Amygdala (tissue), 56 donors: ENCODE data around the gene GALNT13.
"Not testable (repeated sequence)": the region's sequence is repeated elsewhere in the genome, so short reads cannot be mapped to it uniquely, and the experiment has no call there.

ENCODE experiments used
- DNase-seq, 56 donors: peaks; one replicate each; lab custom pipeline; 2025; lab: John Stamatoyannopoulos, UW

The GALNT13 gene

DNA sequence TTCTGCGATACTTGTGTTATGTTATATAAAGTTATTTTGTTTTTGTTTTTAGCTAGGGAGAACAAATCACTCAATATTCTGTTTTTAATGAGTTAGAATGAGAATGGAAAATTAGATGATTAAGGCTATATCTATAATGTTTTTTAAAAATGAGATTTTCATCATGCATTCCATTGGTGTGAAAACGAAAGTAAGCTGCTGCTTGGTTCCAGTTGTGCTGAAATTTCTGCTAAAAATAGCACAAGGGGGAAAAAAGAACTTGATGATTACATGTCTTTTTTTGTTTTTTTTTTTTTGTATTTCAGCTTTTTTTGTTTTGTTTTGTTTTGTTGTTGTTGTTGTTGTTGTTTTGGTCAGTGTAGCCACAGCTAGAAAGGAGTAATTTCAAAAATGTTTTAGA lies 584.1 kb downstream of the GALNT13 start:
- DNase-seq, result no peak

DNA sequence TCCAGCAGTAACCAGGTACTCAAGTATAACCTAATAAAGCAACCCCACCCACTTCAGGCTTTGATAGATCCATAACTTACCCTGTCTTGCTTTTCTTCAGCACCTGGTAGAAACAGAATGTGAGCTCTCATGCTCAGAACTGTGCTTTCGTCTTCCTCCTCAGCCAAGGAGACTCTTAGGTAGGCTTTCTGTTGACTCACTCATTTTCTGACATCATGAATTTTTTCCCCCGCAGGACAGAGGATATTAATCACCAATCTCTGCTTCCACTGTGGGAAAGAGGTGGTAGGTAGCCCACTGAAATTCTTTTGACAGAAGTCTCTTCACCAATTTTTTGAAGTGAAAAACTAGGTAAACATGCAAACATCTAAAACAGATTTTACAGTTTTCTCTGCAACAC lies 585.6 kb downstream of the GALNT13 start:
- no peak for DNase-seq

DNA sequence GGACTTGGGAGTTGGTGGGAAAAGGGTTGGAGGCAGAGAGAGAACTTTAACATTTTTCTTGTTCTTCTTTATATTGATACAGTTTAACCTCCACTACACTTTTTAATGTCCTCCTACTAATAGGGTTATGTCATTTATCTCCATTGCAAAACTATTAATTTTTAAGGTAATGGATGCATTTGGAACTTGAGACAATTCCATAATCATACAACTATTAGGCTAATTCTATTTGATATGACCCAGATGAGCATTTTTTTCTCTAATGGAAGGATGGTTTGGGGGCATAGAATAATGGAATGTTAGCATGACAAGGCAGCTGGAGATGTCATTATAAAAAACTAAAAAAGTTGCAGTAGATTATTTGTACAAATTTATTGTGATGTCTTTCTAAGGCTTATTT lies 587.6 kb downstream of the GALNT13 start:
- DNase-seq, result no peak

DNA sequence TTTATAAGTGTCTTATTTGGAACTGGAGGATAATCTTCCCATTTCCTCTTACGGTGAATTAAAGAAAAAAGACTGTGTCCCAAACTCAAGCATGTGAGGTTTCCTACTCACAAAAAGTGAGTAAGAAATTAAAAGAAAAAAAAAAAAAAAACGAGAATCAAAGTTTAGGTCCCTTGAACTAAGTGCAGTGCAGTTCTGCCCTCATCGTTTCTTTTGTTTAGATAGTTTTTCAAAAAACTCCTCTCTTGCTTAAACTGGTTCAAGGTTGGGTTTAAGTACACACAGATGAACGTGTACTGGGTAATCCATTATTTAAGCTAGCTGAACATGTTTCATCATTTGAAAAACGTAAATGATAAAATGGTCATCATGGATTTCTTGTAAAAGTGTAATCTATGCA lies 590.9 kb downstream of the GALNT13 start:
- DNase-seq, result no peak

DNA sequence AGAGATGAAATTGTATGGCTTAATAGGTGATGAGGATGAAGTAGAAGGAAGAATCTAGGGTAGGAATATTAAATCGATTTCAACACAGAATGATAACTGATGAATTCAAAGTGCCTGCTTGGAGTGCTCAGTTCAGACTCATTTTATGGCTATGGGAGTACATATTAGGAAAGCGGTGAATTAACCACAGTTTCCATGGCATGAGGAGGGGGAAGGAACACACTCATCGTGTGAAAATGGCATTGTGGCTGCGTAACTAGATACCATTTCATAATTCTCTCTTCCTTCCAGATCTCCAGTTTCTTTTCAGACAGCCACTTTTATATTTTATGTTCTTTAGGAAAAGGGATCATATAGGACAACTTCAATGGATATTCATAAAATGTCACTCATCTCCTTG lies 594.5 kb downstream of the GALNT13 start:
- DNase-seq, result no peak

DNA sequence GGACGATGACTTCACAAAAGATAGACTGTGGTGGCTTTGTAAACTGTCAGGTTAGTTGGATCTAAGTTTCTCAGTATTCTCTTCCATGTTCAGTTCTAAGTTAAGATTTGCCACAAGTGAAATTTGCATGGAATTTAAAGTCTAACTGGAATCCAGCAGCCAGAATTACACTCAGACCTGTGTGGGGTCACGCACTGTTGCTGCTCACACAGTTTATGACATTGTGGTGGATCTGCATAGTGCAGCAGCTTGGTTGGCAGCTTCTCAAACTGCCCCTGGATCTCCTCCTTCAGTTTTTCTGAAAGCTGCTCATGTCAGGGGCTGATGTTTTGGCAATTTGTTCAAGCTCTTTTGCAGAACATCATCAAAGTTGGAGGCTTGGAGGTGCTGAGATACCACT lies 598.7 kb downstream of the GALNT13 start:
- no peak for DNase-seq

DNA sequence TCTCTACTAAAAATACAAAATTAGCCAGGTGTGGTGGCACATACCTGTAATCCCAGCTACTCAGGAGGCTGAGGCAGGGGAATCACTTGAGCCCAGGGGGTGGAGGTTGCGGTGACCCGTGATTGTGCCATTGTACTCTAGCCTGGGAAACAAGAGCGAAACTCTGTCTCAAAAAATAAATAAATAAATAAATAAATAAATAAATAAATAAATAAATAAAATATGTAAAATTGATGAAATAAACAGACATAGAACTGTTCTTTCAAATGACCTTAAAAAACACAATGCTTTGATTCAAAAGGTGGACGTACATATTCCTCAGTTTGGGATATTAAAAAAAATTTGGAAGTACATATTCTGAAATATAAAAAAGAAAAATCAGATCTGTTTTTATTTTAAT lies 599.8 kb downstream of the GALNT13 start:
- not testable (repeated sequence) for DNase-seq

DNA sequence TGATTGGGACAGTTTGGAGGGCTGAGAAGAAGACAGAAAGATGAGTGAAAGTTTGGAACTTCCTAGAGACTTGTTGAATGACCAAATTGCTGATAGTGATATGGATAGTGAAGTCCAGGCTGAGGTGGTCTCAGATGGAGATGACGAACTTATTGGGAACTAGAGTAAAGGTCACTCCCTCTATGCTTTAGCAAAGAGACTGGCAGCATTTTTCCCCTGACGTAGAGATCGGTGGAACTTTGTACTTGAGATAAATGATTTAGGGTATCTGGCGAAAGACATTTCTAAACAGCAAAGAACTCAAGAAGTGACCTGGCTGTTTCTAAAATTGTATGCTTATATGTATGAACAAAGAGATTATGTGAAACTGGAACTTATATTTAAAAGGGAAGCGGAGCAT lies 605.6 kb downstream of the GALNT13 start:
- DNase-seq, result no peak

DNA sequence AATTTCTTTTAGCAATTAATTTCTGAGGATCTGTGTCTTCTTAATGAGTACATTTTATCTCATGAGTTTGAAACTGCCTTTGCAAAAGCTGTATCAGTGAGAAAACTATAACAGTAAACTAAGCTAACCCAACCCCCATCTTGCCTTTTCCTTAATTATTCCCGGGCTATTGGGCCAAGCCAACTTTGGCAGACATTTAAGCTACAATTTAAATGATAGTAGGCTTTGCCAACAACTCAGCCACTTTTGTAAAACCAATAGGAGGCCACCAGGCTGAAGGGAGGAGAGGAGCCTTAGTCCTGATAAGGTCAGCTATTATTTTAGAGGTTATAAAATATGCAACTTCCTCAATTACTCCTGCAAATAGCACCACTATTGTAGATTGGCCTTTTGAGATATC lies 608.8 kb downstream of the GALNT13 start:
- DNase-seq, result no peak

DNA sequence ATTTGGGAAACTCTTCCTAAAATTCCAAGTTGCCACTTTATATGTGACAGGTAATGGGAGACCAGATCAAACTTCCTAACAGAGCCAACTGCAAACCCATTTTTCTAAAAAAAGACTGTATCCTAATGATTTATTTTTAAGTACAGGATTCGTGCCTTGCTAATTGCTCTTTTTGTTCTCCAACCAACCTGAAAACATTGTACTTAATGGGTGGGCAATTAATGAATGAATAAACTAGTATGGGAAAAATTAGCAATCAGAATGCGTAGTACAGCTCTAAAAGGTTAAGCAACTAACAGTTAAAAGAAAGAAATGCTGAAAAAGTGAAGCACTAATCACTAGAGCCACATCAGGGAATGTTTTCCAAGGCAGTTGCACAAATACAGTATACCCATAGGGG lies 609.6 kb downstream of the GALNT13 start:
- DNase-seq, result no peak

DNA sequence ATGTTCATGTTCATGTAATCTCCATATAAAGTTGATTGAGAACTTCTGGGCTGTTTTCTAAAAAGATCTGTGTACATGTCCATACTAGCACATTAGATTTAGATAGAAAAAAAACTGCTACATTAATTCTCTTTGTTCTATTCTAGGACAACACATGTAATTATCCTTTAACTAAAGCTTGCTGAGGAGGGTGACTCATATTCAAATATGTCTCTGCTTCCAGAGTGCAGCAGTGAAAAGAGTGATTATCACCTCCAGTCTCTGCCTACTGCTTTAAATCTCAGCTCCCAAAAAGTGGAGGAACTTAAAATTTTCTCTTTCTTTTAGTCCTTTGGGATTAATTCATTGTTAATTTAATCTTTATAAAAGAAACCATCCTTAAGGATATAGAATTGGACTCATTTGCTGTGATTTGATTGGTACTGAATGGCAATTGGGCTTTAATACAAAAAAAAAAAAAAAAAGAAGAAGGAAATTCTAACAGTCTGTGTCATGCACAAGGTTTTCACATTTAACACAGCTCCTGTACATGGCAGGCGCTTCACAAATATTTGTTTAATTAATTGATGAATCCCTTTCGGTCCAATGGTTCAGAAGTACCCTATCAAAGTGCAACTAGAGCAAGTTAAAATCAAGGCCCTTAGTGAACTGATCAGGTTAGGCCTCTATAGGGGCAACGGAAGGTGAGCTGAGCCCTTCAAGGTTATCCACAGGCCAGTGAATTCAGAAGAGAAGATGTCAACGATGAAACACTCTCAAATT lies 612.8 kb downstream of the GALNT13 start:
- no peak for DNase-seq

DNA sequence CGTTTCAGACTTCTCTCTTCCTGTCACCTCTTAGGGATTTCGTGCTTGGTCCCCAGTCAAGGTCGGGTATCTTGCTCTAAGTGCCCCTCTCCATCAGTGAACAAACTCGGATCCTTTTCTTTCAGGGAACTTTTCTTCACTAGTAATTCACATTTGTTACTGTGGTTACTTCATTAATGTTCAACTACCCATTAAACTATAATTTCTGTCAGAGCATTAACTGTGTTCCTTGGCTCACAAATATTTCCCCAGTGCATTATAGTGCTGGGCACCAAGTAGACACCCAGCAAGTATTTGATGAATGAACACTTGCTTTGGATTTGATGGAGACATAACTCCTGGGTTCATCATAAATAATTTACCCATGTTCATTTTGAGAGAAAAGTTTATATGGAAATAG lies 617.1 kb downstream of the GALNT13 start:
- no peak for DNase-seq

DNA sequence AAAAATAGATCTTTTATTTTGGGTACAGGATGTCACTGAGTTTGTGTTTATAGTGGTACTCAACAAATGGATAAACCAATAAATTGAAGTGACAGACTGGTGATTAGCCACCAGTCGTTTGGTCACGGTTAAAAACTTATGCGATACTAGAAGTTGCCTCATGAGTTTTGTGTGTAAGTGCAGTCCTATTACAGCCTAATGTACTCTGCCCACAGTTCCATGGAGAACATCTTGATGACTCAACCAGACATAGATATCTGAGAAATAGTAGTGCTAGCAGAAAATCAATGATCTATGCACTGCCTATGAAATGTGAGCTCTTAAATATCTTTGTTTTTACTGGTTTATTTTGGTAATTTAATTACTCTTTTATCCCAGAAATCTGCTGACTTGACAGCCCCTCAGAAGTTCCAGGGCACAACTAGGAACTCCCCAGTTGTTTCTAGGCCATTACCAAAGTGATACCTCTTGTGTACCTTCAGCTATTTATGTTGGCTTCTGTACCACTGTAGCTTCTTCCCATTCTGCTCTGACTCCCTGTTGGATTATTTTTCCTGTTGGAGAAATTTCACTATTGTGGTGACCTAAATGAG lies 617.6 kb downstream of the GALNT13 start:
- DNase-seq, result no peak

DNA sequence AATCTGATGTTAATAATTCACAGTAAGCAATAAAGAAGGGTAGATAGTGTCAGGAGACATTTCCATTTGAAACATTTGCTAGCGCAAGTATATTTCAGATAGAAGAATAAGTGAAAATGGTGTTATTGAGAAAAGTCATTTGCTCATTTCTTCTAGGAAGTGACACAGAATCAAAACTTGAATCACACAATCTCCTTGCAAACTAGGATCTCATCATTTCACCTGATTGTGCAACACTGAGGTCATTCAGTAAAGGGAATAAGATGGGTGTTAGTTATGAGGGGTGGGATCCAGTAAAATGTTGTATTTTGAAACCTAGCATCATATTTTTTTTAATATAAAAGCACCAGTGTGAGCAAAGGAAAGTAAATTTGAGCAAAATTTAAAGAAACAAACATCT lies 618.8 kb downstream of the GALNT13 start:
- no peak for DNase-seq

DNA sequence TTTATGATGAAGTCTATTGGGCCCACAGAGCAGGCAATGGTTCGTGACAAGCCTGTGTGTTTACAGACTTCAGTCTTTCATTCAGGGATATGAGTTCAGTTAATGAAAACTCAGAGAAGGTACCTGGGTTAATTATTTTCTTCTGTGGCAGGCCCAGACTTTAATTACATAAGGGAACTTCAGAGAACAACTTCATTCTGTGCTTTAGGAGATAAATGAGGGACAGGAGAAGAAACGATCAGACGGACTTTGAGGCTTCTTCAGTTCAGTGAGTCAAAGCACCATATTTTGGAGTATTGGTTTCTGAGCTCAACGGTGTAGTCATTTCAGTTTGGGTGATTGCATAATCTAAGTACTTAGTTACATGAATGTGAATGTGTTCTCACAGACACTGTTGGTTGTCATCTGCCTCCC lies 623.7 kb downstream of the GALNT13 start:
- no peak for DNase-seq

DNA sequence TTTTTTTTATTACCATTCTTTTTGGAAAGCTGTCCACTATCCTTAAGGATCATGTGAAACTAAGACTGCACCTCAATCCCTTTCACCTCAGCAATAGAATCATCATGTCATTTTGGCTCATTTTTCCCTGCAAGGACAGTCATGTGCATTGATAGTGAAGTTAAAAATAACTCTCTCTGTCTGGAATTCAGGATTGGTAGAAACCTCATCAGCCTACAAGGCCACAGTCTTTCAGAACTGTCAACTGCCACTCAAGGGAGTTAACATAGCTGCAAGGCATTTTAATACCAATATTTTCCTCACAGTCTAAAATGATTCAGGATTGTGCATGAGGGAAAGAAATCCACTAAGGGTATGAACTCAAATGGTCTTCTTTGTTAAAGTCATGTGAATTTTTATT lies 625.3 kb downstream of the GALNT13 start:
- DNase-seq, result no peak
